D721Med (cell line): ENCODE measurements around the gene CCDC158.

ENCODE experiments used
- DNase-seq: peaks from one replicate; pipeline ENCODE4 v3.0.0; 2011; ENCODE audit warnings: low spot score; ENCODE audit not compliant: insufficient read length
- FAIRE-seq: peaks from 2 replicates; lab custom pipeline; 2011; peaks lifted over from hg19 to GRCh38; lab: Jason Lieb, UNC
- TF ChIP-seq, protein P1 (sequence below): IDR thresholded peaks from 2 replicates; pipeline ENCODE4 v1.5.1; 2012; ENCODE audit warnings: mild to moderate bottlenecking, control low read depth; ENCODE audit not compliant: insufficient read depth; ENCODE audit errors: missing control alignments

The CCDC158 gene

DNA sequence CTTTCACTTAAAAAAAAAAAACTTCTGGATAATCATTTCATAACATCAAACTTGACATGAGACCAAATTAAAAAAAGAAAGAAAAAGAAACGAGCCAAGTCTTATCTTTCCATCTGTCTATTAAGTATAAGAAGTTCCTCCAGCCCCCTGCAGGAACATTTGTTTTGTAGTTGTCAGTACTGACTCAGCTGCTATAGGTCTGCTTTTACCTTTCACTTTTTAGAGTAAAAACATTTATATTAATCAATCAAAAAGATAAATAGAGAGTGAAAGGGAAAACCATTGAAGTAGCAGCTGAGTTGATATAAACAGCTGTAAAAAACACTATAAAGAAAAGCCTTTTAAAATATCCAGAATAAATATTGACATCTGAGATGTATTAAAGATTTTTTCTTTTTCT, 46.1 kb downstream of the CCDC158 start:
- DNase-seq (no peak), FAIRE-seq (no peak)

DNA sequence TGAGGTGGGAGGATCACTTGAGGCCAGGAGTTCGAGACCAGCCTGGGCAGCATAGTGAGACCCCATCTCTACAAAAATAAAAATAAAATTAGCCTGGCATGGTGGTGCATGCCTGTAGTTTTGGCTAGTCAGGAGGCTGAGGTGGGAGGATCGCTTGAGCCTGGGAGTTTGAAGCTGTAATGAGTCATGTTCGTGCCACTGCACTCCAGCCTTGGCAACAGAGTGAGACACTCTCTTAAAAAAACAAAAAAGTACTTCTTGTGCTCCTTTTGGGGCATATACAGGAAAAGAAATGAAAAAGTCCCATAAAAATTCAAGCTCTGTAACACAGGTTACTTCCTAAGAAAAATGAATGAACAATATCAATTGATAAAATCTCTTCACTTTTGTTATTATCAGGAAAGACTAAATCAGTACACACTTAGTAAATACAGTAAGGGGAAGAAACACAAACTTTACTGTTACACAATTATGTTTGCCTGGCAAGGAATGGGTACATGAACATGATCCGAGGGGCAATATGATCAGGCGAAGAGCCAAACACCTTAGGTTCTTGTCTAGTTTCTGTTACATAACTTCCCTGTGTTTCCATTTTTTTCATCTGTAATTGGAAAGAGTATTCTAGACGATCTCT, 46.9 kb downstream of the CCDC158 start:
- FAIRE-seq = no peak
- TF ChIP-seq, protein P1, sequence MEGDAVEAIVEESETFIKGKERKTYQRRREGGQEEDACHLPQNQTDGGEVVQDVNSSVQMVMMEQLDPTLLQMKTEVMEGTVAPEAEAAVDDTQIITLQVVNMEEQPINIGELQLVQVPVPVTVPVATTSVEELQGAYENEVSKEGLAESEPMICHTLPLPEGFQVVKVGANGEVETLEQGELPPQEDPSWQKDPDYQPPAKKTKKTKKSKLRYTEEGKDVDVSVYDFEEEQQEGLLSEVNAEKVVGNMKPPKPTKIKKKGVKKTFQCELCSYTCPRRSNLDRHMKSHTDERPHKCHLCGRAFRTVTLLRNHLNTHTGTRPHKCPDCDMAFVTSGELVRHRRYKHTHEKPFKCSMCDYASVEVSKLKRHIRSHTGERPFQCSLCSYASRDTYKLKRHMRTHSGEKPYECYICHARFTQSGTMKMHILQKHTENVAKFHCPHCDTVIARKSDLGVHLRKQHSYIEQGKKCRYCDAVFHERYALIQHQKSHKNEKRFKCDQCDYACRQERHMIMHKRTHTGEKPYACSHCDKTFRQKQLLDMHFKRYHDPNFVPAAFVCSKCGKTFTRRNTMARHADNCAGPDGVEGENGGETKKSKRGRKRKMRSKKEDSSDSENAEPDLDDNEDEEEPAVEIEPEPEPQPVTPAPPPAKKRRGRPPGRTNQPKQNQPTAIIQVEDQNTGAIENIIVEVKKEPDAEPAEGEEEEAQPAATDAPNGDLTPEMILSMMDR = no peak
- no peak for DNase-seq

More for the DNA sequence above, 46.1 kb downstream of the CCDC158 start:
- TF ChIP-seq, protein P1 = no peak

DNA sequence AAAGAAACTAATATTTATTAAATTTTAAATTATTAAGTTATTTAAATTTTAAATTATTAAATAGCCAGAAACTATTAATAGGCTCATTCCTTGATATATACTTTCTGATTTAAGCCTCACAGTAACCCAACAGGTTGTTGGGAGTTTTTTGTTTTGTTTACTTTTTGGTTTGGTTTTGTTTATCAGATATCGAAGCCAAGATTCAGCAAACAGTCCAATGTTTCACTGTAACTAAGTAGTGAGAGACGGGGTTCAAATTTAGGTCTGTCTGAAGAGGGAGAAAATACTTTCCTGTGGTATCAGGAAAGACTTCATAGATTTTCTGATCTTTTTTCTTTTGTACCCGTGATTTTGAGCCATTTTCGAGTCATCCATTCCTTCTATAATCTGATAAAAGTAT, 54.2 kb downstream of the CCDC158 start:
- no peak for FAIRE-seq
- TF ChIP-seq, protein P1 = no peak
- DNase-seq = no peak

DNA sequence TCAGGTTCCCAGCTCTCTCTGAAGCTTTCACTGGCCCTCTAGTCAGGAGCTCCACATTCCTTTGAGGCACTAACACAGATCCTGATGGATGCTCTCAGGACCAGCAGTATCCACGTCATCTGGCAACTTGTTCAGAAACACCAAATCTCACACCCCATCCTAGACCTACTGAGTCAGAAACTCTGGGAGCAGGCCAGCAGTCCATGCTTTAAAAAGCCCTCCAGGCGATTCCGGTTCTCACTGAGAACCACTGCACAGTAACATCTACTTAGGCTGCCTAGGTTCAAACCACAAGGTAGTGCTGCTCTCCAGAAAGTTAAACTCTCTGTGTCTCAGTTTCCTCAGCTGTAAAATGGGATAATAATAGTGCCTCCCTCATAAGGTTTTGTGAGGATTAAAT, 55.3 kb downstream of the CCDC158 start:
- DNase-seq (no peak), FAIRE-seq (no peak)
- TF ChIP-seq, protein P1 = no peak

DNA sequence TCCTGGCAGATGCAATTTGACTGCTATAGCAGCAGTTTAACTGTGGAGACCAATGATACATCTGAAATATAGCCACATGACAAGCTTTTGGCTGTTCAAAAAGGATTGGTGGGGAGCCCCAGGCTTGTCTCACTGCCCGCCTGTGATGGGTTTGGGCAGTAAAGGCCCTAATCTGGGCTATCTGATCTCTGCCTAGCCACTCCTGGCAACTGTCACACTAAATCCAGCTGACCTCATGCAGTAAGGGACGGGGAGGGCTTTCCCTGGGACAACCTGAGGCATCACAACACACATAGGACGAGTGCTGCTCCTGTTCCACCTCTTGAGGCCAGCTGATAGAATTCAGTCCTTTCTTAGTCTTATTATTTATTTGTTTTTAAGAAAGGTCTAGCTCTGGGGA, 56.2 kb downstream of the CCDC158 start:
- DNase-seq (no peak), FAIRE-seq (no peak)
- TF ChIP-seq, protein P1 = no peak

DNA sequence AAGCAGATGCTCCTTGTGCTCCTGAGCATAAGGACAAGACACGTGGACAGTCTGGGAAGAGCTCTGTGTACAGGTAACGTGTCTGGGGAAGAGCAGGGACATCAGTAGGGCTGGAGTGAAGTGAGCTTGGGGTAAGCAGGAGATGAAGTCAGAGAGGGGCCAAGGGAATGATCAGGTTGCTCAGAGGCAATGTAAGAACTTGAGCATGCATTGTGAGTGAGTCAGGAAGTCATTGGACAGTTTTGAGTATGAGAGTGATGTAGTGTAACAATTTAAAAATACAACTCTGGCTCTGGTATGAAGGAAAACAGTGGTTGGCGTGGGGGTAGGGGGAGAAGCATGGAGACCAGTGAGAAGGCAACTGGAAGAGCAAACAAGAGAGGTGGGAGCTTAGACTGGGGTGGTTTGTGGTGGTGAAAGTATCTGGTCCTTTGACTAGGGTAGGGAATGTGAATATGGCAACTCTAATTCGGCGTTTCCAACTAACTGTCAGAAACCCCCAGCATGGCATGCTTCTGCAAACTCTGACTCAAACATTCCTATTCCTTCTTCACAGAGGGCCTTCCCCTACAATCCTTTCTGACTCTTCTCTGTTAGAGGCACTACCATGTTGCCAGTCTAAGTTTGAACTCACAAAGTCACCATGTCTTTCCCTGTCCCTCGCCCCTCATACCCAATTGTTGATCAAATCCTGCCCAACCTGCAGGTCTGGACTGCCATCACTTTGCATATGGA, 57.2 kb downstream of the CCDC158 start:
- TF ChIP-seq, protein P1 = no peak
- no peak for DNase-seq
- FAIRE-seq = no peak
